Subcutaneous abdominal adipose tissue (tissue), 5 donors: ENCODE results near the gene RAB44.
A peak's percentile ranks its signal among the peaks of the same experiment; 100 is the strongest.

Experiments used
- H3K27ac ChIP-seq: one replicate; pipeline ENCODE4 v1.7.0; 2013; ENCODE audit warnings: low read depth, mild to moderate bottlenecking, inconsistent platforms, low read length, moderate library complexity
- H3K27me3 ChIP-seq, 5 donors: one replicate each; pipeline ENCODE4 v1.7.0; 2013; ENCODE audit warnings: low read length in 5 of 5, inconsistent platforms in 1 of 5; ENCODE audit not compliant: control insufficient read depth in 5 of 5, insufficient read depth in 4 of 5
- H3K36me3 ChIP-seq, 5 donors: one replicate each; pipeline ENCODE4 v1.7.0; 2013; ENCODE audit warnings: low read length in 5 of 5; ENCODE audit not compliant: control insufficient read depth in 5 of 5, insufficient read depth in 5 of 5
- H3K4me1 ChIP-seq, 5 donors: one replicate each; pipeline ENCODE4 v1.7.0; 2013; ENCODE audit warnings: low read length in 5 of 5, mild to moderate bottlenecking in 3 of 5, moderate library complexity in 1 of 5; ENCODE audit not compliant: control insufficient read depth in 5 of 5, insufficient read depth in 5 of 5
- H3K4me3 ChIP-seq, 5 donors: one replicate each; pipeline ENCODE4 v1.7.0; 2013; ENCODE audit warnings: low read length in 5 of 5, low read depth in 1 of 5
- H3K9ac ChIP-seq, 5 donors: one replicate each; pipeline ENCODE4 v1.7.0; 2013; ENCODE audit warnings: low read length in 5 of 5, mild to moderate bottlenecking in 4 of 5, moderate library complexity in 3 of 5
- H3K9me3 ChIP-seq, 5 donors: one replicate each; pipeline ENCODE4 v1.7.0; 2013; ENCODE audit warnings: low read length in 5 of 5; ENCODE audit not compliant: control insufficient read depth in 5 of 5
- donor health status: healthy.
- donor health status: healthy.
- donor health status: healthy.
- donor health status: healthy.
- donor health status: healthy.

The RAB44 gene

DNA sequence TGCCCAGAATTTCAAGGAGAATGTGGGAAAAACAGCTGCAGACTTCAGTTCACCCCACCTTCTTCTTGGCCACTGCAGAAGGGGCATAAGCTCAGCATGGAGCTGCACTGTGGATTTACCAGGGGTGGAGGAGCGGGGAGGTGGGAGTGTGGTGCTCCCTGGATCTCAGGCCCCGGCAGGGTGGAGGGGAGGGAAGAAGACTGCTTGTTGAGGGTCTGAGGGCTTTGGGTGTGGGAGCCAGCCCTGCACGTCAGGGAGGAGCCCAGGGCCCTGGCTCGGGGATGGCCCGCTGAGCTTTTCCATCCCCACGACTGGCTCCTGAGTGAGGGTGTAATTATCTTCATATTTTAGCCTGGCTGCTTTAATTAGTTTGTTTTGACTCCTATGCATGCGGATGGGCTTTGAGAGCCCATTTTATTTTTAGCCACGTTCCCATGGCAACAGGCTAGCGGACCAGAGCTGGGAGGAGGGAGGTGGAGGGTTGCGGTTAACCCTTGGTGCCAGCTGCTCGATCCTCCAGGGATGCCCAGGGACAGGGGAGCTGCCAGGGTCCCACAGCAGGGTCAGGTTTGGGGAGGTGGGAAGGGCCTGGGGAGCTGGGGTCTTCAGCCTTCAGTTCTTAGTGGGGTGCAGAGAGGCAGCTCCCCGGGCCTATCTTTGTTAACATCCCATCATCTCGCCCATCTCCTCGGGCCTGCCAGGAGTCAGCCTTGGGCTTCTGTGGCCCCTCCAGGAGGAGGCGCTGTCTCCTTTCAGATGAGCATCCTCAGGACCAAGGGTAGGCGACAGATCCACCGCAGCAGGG, 68.2 kb downstream of the RAB44 start:
- Histone ChIP-seq H3K36me3 (no peaks in the 10 kb centered on the region), H3K4me3 (no peak overlapping the region), H3K9me3 (no peaks in the 10 kb centered on the region), H3K27me3 (no peaks in the 10 kb centered on the region), H3K27ac (no peak overlapping the region), H3K9ac (no peak overlapping the region), H3K4me1 (peaks cover 0 to 29% (median 13%) of the 10 kb centered on the region in 5 donors)

DNA sequence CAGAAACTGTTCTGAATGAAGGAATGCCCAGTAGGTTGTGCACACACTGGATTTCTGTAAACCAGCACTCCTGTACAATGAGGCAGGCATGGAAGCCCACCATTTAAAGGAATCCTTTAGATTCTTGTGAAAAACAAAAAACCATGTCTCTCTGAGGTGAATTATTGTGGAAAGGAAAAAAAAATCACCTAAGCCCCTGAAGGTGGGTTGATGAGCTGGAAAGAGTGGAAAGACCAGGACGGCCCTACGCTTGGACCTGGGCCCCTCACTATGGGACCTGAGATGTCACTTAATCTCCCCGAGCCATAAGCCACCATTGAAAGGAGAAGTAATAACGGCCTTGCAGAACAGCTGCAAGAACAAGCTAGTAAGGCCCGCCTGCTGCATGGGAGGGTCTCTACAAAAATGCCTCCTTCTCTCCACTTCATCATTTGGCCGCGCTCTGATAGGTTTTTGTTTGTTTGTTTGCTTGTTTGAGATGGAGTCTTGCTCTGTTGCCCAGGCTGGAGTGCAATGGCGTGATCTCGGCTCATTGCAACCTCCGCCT, 68.8 kb downstream of the RAB44 start:
- Histone ChIP-seq H3K27me3 (no peaks in the 10 kb centered on the region), H3K36me3 (no peaks in the 10 kb centered on the region), H3K9ac (no peak overlapping the region), H3K27ac (no peak overlapping the region), H3K4me3 (no peak overlapping the region), H3K9me3 (no peaks in the 10 kb centered on the region), H3K4me1 (peaks cover 0 to 29% (median 13%) of the 10 kb centered on the region in 5 donors)

GRCh38 chr6:36769183-36769675, 71.6 kb downstream of the RAB44 start:
- H3K4me3 ChIP-seq, result no peak overlapping the region
- no peaks in the 10 kb centered on the region for H3K36me3 ChIP-seq
- no peaks in the 10 kb centered on the region for H3K9me3 ChIP-seq
- H3K27me3 ChIP-seq, result no peaks in the 10 kb centered on the region
- H3K4me1 ChIP-seq, result peaks cover 0 to 29% (median 13%) of the 10 kb centered on the region in 5 donors
- no peak overlapping the region for H3K27ac ChIP-seq
- peak overlapping the region in 1 of 5 donors; percentile 14 for H3K9ac ChIP-seq

DNA sequence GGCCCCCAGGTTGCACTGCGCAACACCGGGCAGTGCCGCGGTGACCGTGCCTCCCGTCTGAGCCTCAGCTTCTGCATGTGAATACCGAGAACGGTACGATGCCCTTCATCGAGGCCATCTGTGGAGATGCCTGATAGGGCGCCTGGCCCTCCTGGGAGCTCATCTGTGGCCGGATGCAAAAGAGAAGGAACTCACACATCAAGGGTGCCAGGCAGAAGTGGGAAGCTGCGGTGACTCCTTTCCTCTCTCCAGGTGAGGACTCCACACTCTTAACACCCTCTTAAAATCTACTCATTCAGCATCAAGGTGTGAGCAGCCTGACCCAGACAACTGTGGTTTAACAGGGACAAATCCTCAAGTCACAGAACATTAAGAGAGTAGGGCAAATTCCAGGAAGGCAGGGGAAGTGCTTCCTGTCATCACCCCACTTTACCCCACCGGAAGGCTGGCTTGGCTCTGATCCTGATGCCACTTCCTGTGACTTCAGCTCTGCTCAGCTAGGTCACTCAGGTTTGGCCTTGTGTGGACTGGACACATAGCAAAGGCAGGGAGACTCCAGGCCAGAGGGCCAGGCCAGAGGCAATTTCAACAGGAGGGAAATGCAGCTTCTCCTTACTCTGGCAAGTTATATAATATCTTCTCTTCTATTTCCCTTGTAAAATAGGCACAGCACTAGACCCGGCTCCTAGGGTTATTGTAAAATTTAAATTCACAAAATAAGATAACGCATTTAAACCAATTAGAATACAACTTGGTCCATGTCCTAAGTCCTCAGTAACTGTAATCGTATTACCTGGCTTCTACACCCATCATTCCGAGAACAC, 72.3 kb downstream of the RAB44 start:
- Histone ChIP-seq H3K9me3 (no peaks in the 10 kb centered on the region), H3K9ac (peak overlapping the region in 2 of 5 donors; percentile 14 to 22), H3K4me1 (peaks cover 0 to 29% (median 13%) of the 10 kb centered on the region in 5 donors), H3K27ac (no peak overlapping the region), H3K27me3 (no peaks in the 10 kb centered on the region), H3K36me3 (no peaks in the 10 kb centered on the region), H3K4me3 (no peak overlapping the region)

- no peak overlapping the region for H3K27ac ChIP-seq
- H3K4me3 ChIP-seq, result no peak overlapping the region
- no peaks in the 10 kb centered on the region for H3K9me3 ChIP-seq
- H3K36me3 ChIP-seq, result no peaks in the 10 kb centered on the region
- peaks cover 0 to 2% (median under 1%) of the 10 kb centered on the region in 5 donors for H3K27me3 ChIP-seq
- no peak overlapping the region for H3K9ac ChIP-seq
- H3K4me1 ChIP-seq, result peaks cover 0 to 29% (median 13%) of the 10 kb centered on the region in 5 donors
Measured at GRCh38 chr6:36771145-36771544, 73.5 kb downstream of the RAB44 start.

DNA sequence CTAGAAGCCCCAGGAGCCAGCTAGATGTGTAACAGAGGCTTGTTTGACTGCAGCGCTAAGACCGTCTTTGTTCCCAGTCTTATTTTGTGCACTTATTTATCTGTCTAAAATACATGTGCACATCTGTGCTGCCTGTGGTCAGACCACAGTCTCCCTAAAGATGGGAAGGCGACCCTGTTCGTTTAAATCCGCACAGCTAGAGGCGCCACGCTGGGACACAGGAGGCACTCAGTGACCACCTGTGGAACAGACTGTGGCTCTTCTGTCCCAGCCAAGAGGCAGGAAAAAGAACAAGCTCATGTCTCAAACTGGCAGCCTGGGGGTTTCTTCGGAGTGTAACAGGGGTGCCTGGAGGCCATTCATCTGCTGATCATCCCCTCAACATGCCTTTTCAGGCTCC, 74.8 kb downstream of the RAB44 start:
- Histone ChIP-seq H3K9ac (no peak overlapping the region), H3K4me3 (no peak overlapping the region), H3K27ac (no peak overlapping the region), H3K4me1 (peaks cover 0 to 18% (median 13%) of the 10 kb centered on the region in 5 donors), H3K36me3 (no peaks in the 10 kb centered on the region), H3K27me3 (peaks cover 5 to 11% (median 9%) of the 10 kb centered on the region in 5 donors), H3K9me3 (no peaks in the 10 kb centered on the region)

DNA sequence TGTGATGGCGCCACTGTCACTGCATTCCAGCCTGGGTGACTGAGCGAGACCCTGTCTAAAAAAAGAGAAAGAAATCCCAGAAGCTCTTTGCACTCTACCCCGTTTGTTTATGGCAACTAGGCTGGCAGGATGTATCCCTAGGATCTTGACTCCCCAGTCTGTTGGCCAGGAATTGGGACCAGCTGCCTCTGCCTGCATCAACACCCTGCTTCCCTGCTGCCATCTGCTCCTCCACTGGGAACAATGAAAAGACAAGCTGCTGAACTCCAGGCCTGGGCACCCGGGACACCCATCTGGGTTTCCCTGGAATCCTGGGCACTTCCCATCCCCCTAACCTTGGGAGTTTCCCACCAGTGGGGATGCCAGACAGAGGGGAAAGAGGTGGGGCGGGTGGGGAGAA, 76.7 kb downstream of the RAB44 start:
- Histone ChIP-seq H3K27me3 (peaks cover 9 to 22% (median 16%) of the 10 kb centered on the region in 5 donors), H3K9ac (no peak overlapping the region), H3K4me1 (peaks cover 0 to 16% (median 10%) of the 10 kb centered on the region in 5 donors), H3K4me3 (no peak overlapping the region), H3K9me3 (no peaks in the 10 kb centered on the region), H3K27ac (no peak overlapping the region), H3K36me3 (no peaks in the 10 kb centered on the region)

DNA sequence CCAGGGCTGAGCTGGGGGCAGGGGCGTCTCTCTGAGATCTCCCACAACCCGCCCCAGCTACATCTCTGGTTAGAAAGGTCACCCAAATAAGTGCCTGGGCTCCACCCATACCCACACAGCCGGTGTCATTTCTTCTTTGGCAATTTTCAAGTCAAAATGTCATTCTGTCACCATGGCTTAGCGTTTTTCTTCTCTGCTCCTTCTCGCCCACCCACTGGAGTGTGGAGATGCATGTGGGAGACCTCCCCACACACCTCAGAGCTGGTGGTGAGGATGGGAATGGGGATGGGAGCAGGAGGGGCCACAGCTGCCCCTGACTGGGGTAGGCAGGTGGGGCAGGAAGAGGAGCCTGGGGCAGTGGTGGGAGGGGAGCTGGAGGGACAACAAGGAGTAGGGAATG, 78.5 kb downstream of the RAB44 start:
- Histone ChIP-seq H3K4me1 (peaks cover 0 to 8% (median 0%) of the 10 kb centered on the region in 5 donors), H3K27ac (no peak overlapping the region), H3K4me3 (no peak overlapping the region), H3K9ac (no peak overlapping the region), H3K27me3 (peaks cover 9 to 22% (median 17%) of the 10 kb centered on the region in 5 donors), H3K9me3 (no peaks in the 10 kb centered on the region), H3K36me3 (no peaks in the 10 kb centered on the region)

- Histone ChIP-seq H3K36me3 (no peaks in the 10 kb centered on the region), H3K4me1 (peaks cover 0 to 8% (median 0%) of the 10 kb centered on the region in 5 donors), H3K27ac (no peak overlapping the region), H3K9ac (no peak overlapping the region), H3K9me3 (no peaks in the 10 kb centered on the region), H3K27me3 (peaks cover 9 to 22% (median 17%) of the 10 kb centered on the region in 5 donors), H3K4me3 (no peak overlapping the region)
Measured at GRCh38 chr6:36777801-36778200, 80.2 kb downstream of the RAB44 start.
